MV-4-11 (cell line): Measurements from ENCODE around the gene LIPE.
A peak's percentile ranks its signal among the peaks of the same experiment; 100 is the strongest.
"Not testable (repeated sequence)": the region's sequence is repeated elsewhere in the genome, so short reads cannot be mapped to it uniquely, and the experiment has no call there.

Source experiments
- DNase-seq: peaks from one replicate; lab custom pipeline; 2025; lab: John Stamatoyannopoulos, UW

The LIPE gene

DNA sequence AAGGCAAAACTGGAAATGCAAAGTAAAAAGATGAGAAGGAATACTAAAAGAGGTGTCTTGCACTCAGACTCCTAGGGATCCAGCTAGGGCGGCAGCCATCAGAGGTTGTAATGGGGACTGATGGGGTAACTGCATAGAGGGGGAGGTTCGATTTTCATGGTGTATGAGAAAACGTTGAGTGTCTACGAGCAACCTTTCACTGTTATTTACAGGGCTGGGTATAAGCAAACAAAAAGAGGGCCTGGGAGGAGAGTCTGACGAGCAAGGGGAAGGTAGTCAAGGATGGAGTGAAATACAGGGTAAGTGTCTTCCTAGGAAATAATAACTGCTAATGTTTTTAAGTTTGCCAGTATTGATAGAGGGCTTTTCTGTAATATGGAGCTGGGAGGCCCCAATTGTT, 21.1 kb upstream of the LIPE start:
- DNase-seq, result not testable (repeated sequence)

DNA sequence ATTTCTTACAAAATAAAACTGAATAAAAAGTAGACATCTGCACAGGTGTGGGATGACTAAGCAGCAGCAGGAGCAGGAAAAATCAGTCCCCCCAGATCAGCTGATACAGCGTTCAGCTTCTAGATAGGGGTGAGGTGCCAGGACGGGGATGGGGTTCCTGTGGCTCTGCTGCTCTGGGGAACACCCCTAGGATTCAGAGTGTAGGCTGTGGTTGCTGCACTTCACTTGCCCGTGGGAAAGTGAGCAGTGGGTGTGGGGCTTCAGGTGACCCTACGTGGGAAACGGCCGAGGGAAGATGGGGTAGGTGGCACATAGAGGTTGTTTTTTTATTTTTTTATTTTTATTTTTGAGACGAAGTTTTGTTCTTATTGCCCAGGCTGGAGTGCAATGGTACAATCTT, 18.8 kb upstream of the LIPE start:
- DNase-seq, result no peak

DNA sequence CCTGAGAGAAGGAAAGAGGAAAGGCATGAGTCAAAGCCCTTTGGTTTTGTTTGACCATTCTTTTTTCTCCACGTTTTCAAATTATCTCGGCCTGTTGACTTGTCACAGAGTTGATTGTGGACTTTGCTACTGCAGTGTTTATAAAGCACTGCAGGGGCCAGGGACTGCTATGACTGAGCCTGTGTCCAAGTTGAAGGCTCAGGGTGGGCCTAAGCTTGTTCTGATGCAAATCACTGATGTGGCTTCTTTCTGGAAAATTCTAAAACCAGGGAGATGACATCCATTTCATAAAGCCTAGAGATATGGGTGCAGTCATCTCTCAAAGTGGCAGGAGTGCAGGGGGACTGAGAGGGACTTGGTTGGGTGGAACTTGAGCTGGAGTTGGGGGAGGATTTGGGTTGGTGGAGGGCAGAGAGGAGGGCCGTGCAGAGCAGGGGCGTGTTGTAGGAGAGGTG, 16.8 kb upstream of the LIPE start:
- DNase-seq, result no peak

DNA sequence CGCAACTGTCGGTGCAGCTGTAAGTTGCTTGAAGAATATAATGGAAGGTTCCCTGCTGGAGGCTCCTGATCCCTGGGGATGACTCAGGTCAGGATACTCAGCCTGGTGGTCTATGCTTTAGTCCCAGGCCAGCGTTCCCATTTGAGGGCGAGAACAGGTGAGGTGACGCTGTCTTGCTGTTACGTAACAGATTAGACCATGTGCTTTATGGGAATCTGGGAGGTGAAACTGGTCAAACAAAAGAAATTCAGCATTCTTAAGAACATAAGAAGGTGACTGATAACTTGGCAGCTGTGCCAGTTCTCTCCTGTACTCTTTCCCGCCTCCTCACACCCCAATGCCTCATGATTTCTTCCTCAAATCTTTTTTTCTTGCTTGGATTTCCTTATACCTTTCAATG, 15.6 kb upstream of the LIPE start, which contains the start of gene CXCL17:
CXCL17 (minus strand) TSS at position 114 of the 400 bp plus-strand sequence. CDS start 114 bp downstream, outside the sequence.
- DNase-seq, result no peak

DNA sequence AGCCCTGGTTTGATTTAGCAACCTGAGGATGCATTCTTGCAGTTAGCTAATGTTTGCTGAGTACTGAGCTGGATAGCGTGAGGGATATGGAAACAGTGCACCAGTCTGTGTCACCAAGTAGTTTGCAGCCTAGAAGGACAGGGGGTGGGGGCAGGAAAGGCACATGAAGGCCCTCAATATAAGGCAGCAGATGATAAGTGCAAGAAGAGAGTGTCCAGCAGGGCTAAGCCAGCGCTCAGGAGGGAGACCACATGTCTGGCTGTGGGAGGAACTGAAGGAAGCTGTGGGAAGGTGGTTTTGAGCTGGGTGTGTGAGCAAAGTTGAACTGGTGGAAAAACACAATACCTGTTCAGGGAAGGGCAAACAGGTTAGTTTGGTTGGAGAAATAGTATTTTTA, 13.9 kb upstream of the LIPE start:
- DNase-seq, result peak; percentile 30

DNA sequence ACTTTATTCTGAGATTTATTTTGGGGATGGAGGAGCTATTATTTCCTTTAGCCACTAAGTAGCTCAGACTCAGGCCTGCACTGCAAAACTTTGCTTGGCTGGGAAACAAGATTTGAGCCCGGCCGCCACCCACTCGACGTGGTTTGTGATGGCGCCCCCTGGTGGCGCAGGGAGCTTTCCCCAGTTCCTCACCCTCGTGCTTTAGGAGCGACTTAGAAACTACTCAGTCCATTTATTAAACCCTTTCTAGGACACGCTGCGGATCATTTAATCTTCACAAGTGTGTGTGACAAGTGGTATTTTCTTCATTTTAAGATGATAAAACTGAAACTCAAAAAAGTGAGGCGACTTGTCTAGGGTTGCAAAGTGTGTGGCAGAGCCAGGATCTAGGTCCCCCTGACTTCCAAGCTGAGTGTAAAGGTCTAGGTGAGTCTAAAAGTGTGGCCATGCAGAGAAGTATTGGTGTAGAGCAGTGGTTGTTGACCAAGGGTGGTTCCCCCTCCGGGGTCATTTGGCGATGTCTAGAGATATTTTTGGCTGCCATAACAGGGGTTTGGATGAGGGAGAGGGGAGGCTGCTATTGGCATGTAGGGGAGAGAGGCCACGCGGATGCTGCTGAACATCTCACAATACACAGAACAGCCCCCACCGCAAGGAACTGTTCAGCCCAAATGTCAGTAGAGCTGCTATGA, 13.3 kb upstream of the LIPE start:
- DNase-seq, result peak; percentile 71

DNA sequence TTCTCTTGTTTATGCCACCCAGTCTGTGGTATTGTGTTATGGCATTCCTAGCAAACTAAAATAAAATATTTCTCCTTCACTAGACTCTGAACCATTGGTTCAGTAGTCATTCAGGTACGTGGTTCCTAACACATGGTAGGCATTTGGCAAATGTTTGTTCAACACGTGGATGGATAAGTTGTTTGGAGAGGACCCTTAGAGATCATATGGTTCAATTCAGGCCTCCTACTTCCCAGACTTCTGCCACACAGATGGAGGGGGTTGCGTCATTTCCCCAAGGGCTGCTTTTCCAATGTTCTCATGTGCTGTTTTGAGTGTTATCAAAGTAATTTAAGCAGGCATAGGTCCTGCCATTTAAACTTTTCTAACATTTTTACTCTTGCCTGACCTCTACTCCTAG, 8.8 kb upstream of the LIPE start:
- DNase-seq, result no peak

DNA sequence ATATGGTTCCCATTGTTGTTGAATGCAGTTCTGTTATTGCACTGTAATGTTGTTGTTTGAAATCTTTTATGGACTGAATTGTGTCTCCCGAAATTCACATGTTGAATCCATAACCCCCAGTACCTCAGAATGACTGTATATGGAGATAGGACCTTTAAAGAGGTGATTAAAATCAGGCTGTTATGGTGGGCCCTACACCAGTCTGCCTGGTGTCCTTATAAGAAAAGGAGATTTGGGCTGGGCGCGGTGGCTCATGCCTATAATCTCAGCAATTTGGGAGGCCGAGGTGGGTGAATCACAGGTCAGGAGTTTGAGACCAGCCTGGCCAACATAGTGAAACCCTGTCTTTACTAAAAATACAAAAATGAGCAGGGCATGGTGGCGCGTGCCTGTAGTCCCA, 8.1 kb upstream of the LIPE start:
- DNase-seq, result no peak

DNA sequence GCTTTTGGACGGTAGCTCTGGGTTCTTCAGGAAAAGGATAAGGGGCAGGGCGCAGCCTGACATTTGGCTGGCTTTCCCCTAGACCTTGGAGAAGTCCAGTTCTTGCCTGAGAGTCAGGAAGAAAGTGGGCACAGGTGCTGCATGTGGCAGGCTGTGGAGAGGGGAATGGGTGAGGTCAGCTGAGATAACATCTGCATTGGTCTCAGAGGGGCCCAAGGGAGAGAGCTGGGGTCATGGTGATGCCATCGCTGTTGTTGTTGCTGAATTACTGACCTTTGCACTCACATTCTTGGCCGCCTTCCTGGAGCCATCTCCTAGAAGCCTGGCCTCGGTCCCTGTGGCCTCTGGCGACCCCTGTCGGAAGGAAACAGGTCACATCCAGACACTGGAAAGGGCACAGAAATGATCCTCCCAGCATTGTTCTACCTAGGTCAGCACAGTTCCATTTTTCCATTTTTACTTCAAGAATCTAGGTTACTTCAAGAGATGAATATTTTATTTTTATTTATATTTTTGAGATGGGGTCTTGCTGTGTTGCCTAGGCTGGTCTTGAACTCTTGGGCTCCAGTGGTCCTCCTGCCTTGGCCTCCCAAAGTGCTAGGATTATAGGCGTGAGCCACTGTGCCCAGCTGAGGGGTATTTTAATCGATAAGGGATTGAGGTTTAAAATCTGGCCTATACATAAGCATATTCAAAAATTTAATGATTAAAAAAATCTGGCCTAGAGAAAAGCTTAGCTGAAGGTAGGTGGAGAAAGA, 6.5 kb upstream of the LIPE start:
- peak; percentile 73 for DNase-seq

DNA sequence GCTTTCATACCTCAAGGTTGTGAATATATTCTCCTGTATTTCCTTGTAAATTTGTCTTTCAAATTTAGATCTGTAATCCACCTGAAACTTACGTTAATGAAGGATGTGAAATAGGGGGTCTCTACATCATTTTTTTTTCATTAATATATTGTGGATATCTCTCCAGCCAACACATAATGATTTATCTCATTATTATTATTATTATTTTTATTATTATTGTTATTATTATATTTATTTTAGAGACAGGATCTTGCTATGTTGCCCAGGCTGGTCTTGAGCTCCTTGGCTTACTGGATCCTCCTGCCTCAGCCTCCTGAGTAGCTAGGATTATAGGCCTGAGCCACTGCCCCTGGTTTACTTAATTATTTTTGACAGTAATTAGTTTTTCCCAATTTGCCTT, 4.3 kb upstream of the LIPE start:
- DNase-seq, result no peak

DNA sequence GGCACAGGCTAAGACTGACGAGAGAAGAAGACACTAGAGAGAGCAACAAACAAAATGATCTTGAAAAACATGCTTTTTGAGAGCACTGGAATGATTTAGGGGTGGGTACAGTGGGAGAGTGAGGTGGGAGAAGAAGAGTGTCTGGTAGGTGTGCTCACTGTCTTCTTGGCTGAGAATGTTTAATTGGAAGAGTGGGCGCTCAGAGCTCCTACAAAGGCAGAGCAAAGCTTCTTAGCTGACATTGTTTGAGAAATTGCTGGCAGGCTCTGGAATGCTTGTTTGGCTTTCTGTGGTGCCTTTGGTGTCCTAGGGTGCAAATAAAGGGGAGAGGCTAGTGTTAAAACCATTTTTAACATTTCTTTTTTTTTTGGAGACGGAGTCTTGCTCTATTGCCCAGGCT, 1.5 kb upstream of the LIPE start:
- DNase-seq, result no peak

DNA sequence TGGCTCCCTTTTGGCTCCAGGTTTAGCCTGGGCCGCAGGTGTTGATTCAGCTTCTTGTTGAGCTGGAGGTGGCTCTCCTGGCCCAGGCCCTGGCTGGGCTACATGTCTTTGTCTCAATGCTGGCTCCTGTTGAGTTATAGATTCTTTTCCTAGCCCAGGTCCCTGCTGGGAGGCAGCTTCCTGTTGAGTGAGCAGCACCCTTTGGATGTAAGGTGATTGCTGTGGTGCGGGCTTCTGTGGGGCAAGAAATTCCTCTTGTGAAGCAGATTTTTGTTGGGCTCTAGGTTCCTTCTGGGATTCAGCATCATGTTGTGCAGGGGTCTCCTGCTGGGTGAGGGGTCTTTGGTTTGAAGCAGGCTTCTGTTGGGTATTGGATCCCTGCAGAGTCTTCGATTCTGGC, 545 bp downstream of the LIPE start:
- no peak for DNase-seq

DNA sequence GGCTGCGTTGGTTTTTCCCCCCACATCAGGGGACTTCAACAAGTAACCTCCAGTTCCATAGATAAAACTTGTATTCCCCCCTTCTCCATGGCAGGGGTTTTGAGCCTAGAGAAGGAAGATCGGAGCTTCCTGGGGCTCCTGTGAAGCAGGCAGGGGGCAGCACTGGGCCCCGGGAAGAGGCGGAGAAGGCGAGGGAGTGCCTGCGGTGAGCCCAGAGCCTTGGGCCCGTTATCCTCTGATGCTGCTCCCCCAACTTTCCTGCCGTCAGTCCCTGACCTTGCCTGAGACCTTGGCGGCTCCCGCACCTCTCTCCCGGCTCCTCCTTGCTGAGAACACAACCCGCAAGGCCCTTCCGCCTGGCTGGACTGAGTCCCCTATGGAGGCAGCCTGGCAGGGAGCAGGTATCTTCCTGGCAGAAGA, 2.5 kb downstream of the LIPE start:
- DNase-seq, result no peak

DNA sequence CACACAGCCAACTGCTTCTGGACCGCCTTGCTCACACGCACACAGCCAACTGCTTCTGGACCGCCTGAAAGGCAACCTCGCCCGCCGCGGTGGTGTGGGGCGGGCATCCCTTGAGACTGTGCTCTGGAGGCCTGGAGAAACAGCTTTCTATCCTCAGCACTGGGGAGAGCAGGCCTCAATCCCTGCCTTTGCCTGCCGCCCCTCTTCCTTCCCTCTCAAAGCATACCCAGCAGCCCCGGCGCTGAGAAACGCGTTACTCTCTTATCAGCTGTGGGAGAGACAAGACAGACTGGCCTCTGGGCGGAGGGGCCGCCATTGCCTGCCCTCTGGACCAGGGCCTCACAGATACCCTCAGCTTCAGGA, 2.9 kb downstream of the LIPE start:
- DNase-seq, result no peak

DNA sequence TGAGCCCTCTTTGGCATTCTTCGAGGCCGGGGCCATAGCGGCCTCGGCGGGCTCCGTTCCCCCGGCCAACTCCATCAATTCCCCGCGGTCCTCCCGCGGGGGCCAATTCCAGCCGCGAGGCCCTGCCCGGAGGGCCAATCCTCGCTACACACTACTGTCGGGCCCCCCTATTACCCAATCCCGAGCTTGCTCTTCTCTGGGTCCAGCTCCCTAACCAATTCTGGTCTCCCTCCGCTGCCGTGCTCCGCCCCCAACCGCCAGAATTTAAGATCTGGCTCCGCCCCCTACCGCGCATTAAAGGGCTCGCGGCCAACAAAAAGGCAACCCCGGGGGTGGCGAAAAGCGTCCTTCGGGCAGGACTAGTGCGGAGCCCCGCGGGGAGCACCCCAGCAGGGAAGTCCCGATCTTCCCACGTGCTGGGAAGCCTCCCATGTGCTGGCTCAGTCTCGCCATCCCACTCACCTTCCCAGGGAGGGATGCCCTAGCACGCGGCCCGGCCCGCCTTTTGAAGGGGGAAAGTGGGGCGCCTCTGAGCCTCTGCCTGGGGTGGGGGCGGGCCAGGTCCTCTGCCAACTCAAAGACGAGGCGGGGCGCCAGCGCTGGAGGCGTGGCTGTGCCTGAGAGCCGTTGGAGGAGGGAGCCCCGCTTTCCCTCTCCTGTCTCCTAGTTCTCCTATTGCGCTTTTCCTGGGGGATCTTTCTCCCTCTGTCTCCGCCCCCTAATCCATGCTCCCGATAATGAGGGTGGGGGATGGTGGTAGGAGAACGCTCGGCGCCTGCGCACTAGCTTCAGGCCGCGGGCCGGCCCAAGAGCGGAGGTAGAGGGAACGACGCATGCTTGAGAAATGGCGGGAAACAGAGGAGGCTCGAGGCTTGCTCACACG, 3.5 kb downstream of the LIPE start:
- DNase-seq, result peak; percentile 96

DNA sequence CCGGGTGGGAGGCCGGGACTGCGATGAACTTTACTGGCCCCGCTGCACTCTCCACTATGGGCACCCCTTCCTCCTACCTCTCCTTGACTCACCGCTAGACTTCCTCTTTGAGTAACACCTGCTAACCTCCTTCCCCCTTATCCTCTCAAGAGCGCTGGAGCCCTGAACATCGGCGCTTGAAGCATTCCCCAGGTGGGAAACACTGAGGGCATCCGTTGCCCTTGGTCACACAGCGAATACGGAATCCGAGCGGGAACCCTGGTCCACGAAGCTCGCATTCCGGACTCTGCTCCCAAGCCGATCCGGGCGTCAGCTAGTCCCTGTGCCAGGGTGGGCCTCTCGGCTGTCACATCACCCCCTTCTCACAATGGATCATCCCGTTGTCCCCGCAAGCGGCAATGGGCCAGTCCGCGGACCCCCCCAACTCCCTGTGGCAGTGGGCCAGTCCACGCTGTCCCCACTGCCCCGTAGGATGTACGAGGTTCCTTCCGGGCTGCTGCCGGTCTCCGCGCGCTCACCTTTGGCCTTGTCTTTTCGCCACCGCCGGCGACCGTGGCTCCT, 4.2 kb downstream of the LIPE start:
- no peak for DNase-seq

DNA sequence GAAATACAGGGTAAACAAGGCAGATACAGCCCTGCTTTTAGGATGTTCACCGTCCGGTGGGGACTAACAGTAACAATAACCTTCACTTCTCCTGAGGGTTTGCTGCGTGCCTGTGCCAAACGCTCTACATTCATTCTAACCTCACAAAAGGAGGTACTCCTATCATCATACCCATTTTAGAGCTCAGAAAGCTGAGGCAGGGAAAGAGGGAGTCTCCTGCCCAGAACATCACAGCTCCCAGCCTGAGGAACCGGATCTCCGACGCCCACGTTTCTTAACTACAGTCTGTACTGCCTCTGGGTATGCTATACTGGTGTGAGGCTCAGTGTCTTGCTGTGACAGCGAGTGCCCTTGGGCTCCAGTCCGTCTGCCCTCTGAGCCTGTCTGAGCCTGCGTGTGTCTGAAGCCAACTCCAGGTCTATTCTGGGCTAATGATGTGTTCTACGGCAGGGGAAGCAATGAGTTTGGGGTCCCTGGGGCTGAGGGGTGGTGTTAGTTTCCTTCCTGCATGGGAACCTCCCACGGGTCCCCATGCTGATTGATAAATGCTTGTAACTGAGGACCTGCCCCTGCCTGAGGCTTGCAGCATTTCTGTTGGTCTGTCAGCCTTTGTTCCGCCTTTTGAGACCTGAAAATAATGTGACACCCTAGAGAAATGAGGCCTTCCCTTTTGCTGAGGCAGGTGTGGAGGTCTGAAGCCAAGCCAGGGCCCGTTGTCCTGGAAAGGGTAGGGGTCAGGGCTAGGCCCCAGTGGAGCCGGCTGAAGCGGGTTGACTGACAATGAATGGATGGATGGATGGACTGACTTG, 4.9 kb downstream of the LIPE start:
- no peak for DNase-seq

DNA sequence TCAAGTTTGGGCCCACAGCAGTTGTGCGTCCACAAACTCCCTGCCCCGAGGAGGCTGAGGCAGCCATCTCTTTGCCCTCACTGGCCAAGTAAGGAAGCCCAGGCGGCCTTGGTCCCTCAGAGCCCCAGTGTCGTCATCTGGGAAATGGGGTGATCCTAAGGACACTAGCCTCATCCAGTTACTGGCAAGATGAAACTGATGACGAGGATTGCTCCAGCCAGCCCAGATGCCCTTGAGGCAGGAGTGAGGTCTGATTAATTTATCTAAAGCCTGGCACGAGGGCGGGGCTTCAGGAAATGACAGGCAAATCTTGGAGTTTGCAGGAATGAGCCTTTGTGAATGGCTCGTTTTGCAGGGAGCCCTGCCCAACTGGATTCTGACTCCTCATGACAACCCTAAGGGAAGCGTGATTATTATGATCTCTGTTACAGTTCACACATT, 5.6 kb downstream of the LIPE start:
- DNase-seq, result no peak

DNA sequence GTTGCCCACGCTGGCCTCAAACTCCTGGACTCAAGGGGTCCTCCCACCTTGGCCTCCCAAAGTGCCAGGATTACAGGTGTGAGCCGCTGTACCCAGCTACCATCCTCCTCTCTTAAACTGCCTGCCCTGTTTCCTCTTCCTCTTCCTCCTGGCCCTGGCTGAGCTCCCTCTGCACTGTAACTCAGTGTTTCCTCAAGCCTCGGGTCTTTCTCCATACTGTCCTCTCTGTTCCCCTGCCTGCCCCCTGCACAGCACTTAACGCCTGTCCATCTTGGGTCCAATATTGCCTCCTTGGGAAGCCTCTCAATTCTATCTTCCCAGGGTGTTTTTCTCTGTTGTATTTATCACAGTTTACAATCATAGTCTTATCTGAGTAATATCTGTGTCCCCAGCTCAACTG, 6.1 kb downstream of the LIPE start:
- no peak for DNase-seq

DNA sequence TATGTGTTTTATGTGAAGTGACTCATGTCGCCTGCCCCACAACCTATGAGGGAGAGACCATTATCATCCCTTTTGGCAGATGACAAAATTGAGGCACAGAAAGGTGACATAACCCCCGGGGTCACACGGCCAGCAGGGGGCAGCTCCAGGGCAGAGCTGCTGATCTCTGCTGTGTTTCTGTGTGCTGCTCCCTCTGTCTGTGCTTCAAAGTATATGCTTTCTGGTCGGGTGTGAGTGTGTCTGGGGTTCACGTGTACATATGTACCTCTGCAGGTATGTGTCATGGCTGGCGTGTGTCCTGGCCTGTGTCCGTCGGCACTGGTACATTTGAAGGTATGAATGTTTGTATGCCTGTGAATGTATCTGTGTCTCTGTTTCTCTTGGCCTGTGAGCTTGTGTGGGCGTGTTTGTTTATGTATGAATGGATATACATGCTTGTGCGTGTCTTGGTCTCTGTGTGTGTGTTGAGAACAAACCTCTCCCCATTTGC, 7.1 kb downstream of the LIPE start:
- peak; percentile 70 for DNase-seq

DNA sequence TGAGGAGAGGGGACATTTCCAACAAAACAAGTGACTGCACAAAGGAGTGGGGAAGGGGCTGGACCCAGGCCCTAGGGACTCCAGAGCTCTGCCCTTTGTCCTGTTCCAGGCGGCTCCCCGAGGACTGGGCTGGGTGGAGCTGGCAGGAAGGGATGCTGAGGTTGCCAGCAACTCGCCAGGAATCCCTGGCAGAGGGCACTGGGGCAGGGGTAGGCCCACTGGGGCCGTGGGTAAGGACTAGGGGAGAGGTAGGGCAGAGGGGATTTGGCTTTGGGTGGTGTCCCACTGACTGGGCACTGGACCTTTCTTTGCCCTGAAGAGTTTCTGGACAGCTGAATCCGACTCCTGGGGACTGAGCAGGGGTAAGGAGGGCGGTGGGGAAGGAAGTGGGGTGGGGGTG, 7.9 kb downstream of the LIPE start:
- no peak for DNase-seq
